Measurements from ENCODE around the gene MEGF6. TPM values are rescaled to one million over a fixed set of nuclear protein-coding genes. Genes with fewer than 3 reads are reported as not detected.

The MEGF6 gene
- total RNA-seq, 1 donor from 2014 or later, result 10.9 TPM

DNA sequence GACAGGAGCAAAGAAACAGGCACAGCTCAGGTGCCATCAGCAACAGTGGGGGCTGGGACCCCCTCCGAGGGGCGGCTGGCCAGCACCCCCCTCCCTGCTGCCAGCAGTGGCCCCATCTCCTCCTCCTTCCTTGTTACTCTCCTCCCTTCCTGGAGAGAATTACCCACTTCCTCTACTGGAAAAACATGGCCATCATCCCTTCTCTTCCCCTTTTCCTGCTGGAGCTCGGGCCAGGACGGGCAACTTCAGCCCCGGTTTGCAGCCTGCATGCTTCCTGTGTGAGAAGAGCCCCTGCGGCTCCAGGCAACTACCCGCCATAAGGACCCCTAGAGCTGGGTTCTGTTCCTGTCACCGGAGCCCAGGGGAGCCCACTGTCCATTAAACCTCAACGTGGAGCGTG lies 17.6 kb downstream of the MEGF6 start:
- H3K36me3 Mint-ChIP-seq (ENCODE audit: low read depth), result no peaks in the 10 kb centered on the region
- TF ChIP-seq, protein P1, sequence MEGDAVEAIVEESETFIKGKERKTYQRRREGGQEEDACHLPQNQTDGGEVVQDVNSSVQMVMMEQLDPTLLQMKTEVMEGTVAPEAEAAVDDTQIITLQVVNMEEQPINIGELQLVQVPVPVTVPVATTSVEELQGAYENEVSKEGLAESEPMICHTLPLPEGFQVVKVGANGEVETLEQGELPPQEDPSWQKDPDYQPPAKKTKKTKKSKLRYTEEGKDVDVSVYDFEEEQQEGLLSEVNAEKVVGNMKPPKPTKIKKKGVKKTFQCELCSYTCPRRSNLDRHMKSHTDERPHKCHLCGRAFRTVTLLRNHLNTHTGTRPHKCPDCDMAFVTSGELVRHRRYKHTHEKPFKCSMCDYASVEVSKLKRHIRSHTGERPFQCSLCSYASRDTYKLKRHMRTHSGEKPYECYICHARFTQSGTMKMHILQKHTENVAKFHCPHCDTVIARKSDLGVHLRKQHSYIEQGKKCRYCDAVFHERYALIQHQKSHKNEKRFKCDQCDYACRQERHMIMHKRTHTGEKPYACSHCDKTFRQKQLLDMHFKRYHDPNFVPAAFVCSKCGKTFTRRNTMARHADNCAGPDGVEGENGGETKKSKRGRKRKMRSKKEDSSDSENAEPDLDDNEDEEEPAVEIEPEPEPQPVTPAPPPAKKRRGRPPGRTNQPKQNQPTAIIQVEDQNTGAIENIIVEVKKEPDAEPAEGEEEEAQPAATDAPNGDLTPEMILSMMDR (IDR thresholded peaks at IDR 0.05), result no peak
- H3K4me1 Mint-ChIP-seq, result peaks cover 22% of the 10 kb centered on the region
- no peak for ATAC-seq (ENCODE audit: low read depth)
- H3K27ac Mint-ChIP-seq, result no peak overlapping the region
- no peak overlapping the region for H3K4me3 Mint-ChIP-seq
- peaks cover 2% of the 10 kb centered on the region for H3K27me3 Mint-ChIP-seq
- intact Hi-C loops (cut with micrococcal nuclease), result no loop called here
- H3K9me3 Mint-ChIP-seq, result no peaks in the 10 kb centered on the region
- DNase-seq, result no peak
- ChIA-PET CTCF (no interaction called here), POLR2A (interaction anchor here (0.6 kb wide), 1 partner anchor 261 kb away, joined by 4 read pairs; no protein-coding TSS in a partner anchor)

DNA sequence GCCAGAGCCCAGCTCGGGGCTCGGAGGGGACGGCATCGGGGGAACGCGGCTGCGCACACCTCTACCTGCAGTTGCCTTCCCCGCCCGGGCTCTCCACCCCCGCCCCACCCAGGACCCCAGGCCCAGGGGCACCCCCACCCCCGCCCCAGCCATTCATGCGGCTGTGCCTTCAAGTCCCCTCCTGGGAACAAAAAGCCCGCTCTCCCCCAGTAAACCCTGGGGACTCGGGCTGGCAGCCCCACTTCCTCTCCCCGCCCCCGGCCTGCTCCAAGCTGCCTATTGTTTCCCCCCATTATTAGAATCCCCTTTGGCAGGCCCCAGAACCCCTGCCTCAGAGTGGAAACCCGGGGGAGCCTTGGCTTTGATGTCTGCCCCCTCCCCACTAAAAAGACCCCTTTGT lies 18.0 kb downstream of the MEGF6 start:
- Mint-ChIP-seq H3K27me3 (peaks cover 2% of the 10 kb centered on the region), H3K36me3 (ENCODE audit: low read depth) (no peaks in the 10 kb centered on the region), H3K27ac (no peak overlapping the region), H3K4me3 (no peak overlapping the region), H3K4me1 (peaks cover 20% of the 10 kb centered on the region), H3K9me3 (no peaks in the 10 kb centered on the region)
- CTCF ChIA-PET, result no interaction called here
- DNase-seq, result no peak
- POLR2A ChIA-PET, result interaction anchor here (0.6 kb wide), 1 partner anchor 262 kb away, joined by 4 read pairs; no protein-coding TSS in a partner anchor
- ATAC-seq (ENCODE audit: low read depth), result peak; percentile 30
- intact Hi-C loops (cut with micrococcal nuclease), result no loop called here
- TF ChIP-seq, protein P1 (IDR thresholded peaks at IDR 0.05), result no peak

DNA sequence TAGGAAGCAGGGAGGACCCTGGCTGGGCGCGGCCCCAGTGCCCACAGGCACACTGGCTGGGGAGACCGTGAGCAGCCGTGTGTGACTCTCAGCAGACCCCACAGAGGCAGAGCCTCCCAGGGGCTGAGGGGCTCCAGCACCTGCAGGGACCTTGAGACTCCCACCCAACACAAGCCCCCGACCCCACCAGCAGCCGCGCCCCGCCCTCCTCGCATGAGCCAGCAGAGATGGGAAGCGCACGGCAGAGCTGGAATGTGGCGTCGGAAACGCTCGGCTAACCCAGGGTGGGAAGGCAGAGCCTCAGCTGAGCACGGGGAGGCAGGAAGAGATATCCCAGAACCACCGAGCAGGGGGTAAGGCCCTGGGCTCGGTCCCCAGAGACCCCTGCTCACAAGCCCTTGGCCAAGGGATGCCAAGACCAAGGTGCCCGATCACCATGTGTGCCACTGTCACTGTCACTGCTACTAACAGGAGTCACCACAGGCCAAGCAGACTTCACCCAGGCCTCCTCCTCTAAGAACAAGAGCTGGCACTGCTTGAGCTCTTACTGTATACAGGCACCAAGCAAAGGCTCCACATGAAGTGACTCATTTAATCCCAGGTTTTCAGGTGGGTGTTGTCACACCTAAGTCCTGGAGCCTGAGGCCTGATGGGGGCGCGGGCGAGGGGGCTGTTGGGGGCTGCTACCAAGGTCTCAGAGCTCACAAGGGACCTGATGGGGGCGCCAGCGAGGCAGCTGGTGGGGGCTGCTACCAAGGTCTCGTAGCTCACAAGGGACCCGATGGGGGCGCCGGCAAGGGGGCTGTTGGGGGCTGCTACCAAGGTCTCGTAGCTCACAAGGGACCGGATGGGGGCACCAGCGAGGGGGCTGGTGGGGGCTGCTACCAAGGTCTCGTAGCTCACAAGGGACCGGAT lies 20.1 kb downstream of the MEGF6 start:
- peaks cover 4% of the 10 kb centered on the region for H3K4me1 Mint-ChIP-seq
- DNase-seq (no peak), ATAC-seq (ENCODE audit: low read depth) (no peak)
- H3K36me3 Mint-ChIP-seq (ENCODE audit: low read depth), result no peaks in the 10 kb centered on the region
- no peak overlapping the region for H3K4me3 Mint-ChIP-seq
- no peaks in the 10 kb centered on the region for H3K27me3 Mint-ChIP-seq
- intact Hi-C loops (cut with micrococcal nuclease), result no loop called here
- H3K9me3 Mint-ChIP-seq, result no peaks in the 10 kb centered on the region
- ChIA-PET CTCF (no interaction called here), POLR2A (no interaction called here)
- TF ChIP-seq, protein P1 (IDR thresholded peaks at IDR 0.05), result no peak
- H3K27ac Mint-ChIP-seq, result no peak overlapping the region

DNA sequence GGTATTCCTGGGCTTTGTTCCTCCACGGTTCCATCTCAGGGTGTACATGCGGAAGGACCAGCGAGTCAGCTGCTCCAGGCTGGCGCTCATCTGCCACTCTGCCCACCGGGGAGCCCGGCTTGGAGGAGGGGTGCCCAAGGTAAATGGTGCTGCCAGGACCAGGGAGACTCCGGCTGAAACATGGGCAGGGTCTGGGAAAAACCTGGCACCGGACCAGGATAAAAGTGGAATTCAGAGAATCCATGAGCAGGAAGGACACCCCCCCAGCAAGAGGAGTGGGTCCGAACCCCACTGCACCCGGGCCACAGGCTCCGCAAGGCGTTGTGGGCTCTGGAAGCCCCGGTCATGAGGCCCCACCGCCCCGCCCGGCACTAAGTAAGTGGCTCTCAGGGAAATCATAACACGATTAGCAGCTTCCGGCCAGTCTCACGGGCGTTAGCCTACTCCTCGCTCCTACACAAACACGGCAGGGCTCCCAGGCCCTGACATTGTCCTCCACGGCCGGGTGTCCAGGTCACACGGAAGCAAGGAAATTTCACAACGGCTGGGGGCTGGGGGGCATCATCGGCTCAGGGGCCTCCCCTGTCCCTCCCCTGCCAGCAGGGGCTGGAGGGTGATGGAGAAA lies 21.1 kb downstream of the MEGF6 start:
- Mint-ChIP-seq H3K4me1 (peaks cover 4% of the 10 kb centered on the region), H3K27ac (no peak overlapping the region), H3K4me3 (no peak overlapping the region), H3K36me3 (ENCODE audit: low read depth) (no peaks in the 10 kb centered on the region), H3K27me3 (no peaks in the 10 kb centered on the region), H3K9me3 (no peaks in the 10 kb centered on the region)
- POLR2A ChIA-PET, result no interaction called here
- DNase-seq, result no peak
- intact Hi-C loops (cut with micrococcal nuclease), result no loop called here
- TF ChIP-seq, protein P1 (IDR thresholded peaks at IDR 0.05), result no peak
- ATAC-seq (ENCODE audit: low read depth), result no peak
- CTCF ChIA-PET, result no interaction called here

DNA sequence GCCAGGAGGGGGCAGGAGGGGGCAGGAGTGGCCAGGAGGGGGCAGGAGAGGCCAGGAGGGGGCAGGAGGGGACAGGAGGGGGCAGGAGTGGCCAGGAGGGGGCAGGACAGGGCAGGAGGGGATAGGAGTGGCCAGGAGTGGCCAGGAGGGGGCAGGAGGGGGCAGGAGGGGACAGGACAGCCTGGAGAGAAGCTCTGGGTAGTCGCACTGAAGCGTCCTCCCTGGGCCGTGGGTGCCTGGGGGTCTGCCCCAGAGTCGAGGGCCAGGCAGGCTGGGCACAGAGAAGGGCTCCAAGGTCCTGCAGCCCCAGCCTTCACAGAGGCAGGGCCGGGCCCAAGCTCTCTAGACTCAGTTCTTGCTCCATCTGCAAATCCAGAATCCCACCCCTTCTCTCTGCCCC lies 22.9 kb downstream of the MEGF6 start:
- Mint-ChIP-seq H3K9me3 (no peaks in the 10 kb centered on the region), H3K36me3 (ENCODE audit: low read depth) (no peaks in the 10 kb centered on the region), H3K27ac (no peak overlapping the region), H3K4me3 (no peak overlapping the region), H3K27me3 (no peaks in the 10 kb centered on the region), H3K4me1 (no peaks in the 10 kb centered on the region)
- ATAC-seq (ENCODE audit: low read depth) (no peak), DNase-seq (no peak)
- ChIA-PET CTCF (no interaction called here), POLR2A (no interaction called here)
- intact Hi-C loops (cut with micrococcal nuclease), result no loop called here
- TF ChIP-seq, protein P1 (IDR thresholded peaks at IDR 0.05), result no peak

Measured in activated B cell treated with CpG ODN at 0.5 μM for 24 hours (primary cell).